IgD-negative memory B cell (primary cell): Measurements from ENCODE around the gene GET4. TPM values are rescaled to one million over a fixed set of nuclear protein-coding genes. Genes with fewer than 3 reads are reported as not detected.

ENCODE experiments used
- H3K27ac Mint-ChIP-seq, 3 donors: one replicate each; pipeline ENCODE4 v1.8.0; 2020 to 2022; ENCODE audit warnings: mild to moderate bottlenecking in 3 of 3, mixed read lengths in 3 of 3, moderate library complexity in 1 of 3
- H3K27me3 Mint-ChIP-seq: one replicate; pipeline ENCODE4 v1.8.0; 2021; ENCODE audit warnings: mixed read lengths
- H3K36me3 Mint-ChIP-seq: one replicate; pipeline ENCODE4 v1.8.0; 2020; ENCODE audit warnings: mild to moderate bottlenecking, mixed read lengths
- H3K4me1 Mint-ChIP-seq, 3 donors: one replicate each; pipeline ENCODE4 v1.8.0; 2020 to 2022; ENCODE audit warnings: mixed read lengths in 3 of 3, mild to moderate bottlenecking in 1 of 3
- H3K4me3 Mint-ChIP-seq, 4 donors: one replicate each; pipeline ENCODE4 v1.8.0; 2020 to 2022; ENCODE audit warnings: mild to moderate bottlenecking in 4 of 4, mixed read lengths in 4 of 4, moderate library complexity in 3 of 4
- H3K9me3 Mint-ChIP-seq, 3 donors: one replicate each; pipeline ENCODE4 v1.8.0; 2020 to 2021; ENCODE audit warnings: mixed read lengths in 3 of 3, mild to moderate bottlenecking in 1 of 3
- polyA plus RNA-seq: library from polyadenylated mRNA; unstranded; fragments of 300-500 nt; fragmentation: Illumina TruSeq; gene quantifications from one replicate; pipeline ENCODE4 v1.2.3, GENCODE V29; 2021

Gene GET4
- polyA plus RNA-seq, 1 donor from 2014 or later = 31.2 TPM

GRCh38 chr7:894164-894867 is 18.0 kb downstream of the GET4 start:
- Mint-ChIP-seq H3K4me1 (peaks cover 0 to 4% (median 0%) of the 10 kb centered on the region in 3 donors), H3K9me3 (no peaks in the 10 kb centered on the region), H3K4me3 (no peak overlapping the region), H3K27me3 (no peaks in the 10 kb centered on the region), H3K27ac (no peak overlapping the region), H3K36me3 (peaks cover 12% of the 10 kb centered on the region)

- Mint-ChIP-seq H3K27me3 (no peaks in the 10 kb centered on the region), H3K4me1 (peaks cover 0 to 4% (median 0%) of the 10 kb centered on the region in 3 donors), H3K36me3 (peaks cover 12% of the 10 kb centered on the region), H3K27ac (no peak overlapping the region), H3K9me3 (no peaks in the 10 kb centered on the region), H3K4me3 (no peak overlapping the region)
Observed at GRCh38 chr7:894927-895450, 18.6 kb downstream of the GET4 start.

GRCh38 chr7:895451-896052 is 19.2 kb downstream of the GET4 start:
- H3K36me3 Mint-ChIP-seq = peaks cover 12% of the 10 kb centered on the region
- no peaks in the 10 kb centered on the region for H3K9me3 Mint-ChIP-seq
- H3K27me3 Mint-ChIP-seq = no peaks in the 10 kb centered on the region
- H3K4me1 Mint-ChIP-seq = peaks cover 0 to 4% (median 0%) of the 10 kb centered on the region in 3 donors
- H3K27ac Mint-ChIP-seq = peak overlapping the region in 1 of 3 donors; percentile 31
- no peak overlapping the region for H3K4me3 Mint-ChIP-seq

GRCh38 chr7:896346-897075 is 20.2 kb downstream of the GET4 start:
- no peaks in the 10 kb centered on the region for H3K27me3 Mint-ChIP-seq

GRCh38 chr7:897086-897485 is 20.7 kb downstream of the GET4 start:
- H3K27me3 Mint-ChIP-seq = no peaks in the 10 kb centered on the region
- no peak overlapping the region for H3K27ac Mint-ChIP-seq
- no peaks in the 10 kb centered on the region for H3K9me3 Mint-ChIP-seq
- no peak overlapping the region for H3K4me3 Mint-ChIP-seq
- peaks cover 0 to 4% (median 0%) of the 10 kb centered on the region in 3 donors for H3K4me1 Mint-ChIP-seq
- peaks cover 12% of the 10 kb centered on the region for H3K36me3 Mint-ChIP-seq

More at GRCh38 chr7:896346-897075, 20.2 kb downstream of the GET4 start:
- Mint-ChIP-seq H3K27ac (peak overlapping the region in 1 of 3 donors; percentile 31), H3K4me3 (no peak overlapping the region), H3K36me3 (peaks cover 12% of the 10 kb centered on the region), H3K4me1 (peaks cover 0 to 4% (median 0%) of the 10 kb centered on the region in 3 donors), H3K9me3 (no peaks in the 10 kb centered on the region)

GRCh38 chr7:897771-898376 is 21.5 kb downstream of the GET4 start:
- Mint-ChIP-seq H3K27me3 (no peaks in the 10 kb centered on the region), H3K36me3 (peaks cover 12% of the 10 kb centered on the region), H3K9me3 (no peaks in the 10 kb centered on the region), H3K4me1 (no peaks in the 10 kb centered on the region), H3K27ac (no peak overlapping the region), H3K4me3 (no peak overlapping the region)

- no peaks in the 10 kb centered on the region for H3K27me3 Mint-ChIP-seq
- H3K4me1 Mint-ChIP-seq = no peaks in the 10 kb centered on the region
- H3K4me3 Mint-ChIP-seq = no peak overlapping the region
- no peaks in the 10 kb centered on the region for H3K9me3 Mint-ChIP-seq
- peaks cover 12% of the 10 kb centered on the region for H3K36me3 Mint-ChIP-seq
- H3K27ac Mint-ChIP-seq = no peak overlapping the region
Observed at GRCh38 chr7:898460-898854, 22.1 kb downstream of the GET4 start.

- no peaks in the 10 kb centered on the region for H3K9me3 Mint-ChIP-seq
- H3K36me3 Mint-ChIP-seq = peaks cover 12% of the 10 kb centered on the region
- peak overlapping the region in 1 of 4 donors; percentile 79 for H3K4me3 Mint-ChIP-seq
- H3K27ac Mint-ChIP-seq = peak overlapping the region in 1 of 3 donors; percentile 93
- no peaks in the 10 kb centered on the region for H3K4me1 Mint-ChIP-seq
- no peaks in the 10 kb centered on the region for H3K27me3 Mint-ChIP-seq
Observed at GRCh38 chr7:898855-899681, 22.7 kb downstream of the GET4 start.

GRCh38 chr7:899806-900205 is 23.5 kb downstream of the GET4 start:
- Mint-ChIP-seq H3K27me3 (no peaks in the 10 kb centered on the region), H3K36me3 (peaks cover 12% of the 10 kb centered on the region), H3K27ac (peak overlapping the region in 1 of 3 donors; percentile 93), H3K4me3 (peak overlapping the region in 2 of 4 donors; percentile 60 to 79), H3K9me3 (no peaks in the 10 kb centered on the region), H3K4me1 (no peaks in the 10 kb centered on the region)

- Mint-ChIP-seq H3K4me1 (no peaks in the 10 kb centered on the region), H3K36me3 (peaks cover 9% of the 10 kb centered on the region), H3K9me3 (no peaks in the 10 kb centered on the region), H3K4me3 (no peak overlapping the region), H3K27me3 (peaks cover 1% of the 10 kb centered on the region), H3K27ac (no peak overlapping the region)
Observed at GRCh38 chr7:900331-901040, 24.1 kb downstream of the GET4 start.

GRCh38 chr7:901041-901387 is 24.7 kb downstream of the GET4 start:
- Mint-ChIP-seq H3K4me3 (no peak overlapping the region), H3K27ac (no peak overlapping the region), H3K9me3 (no peaks in the 10 kb centered on the region), H3K4me1 (no peaks in the 10 kb centered on the region), H3K36me3 (peaks cover 8% of the 10 kb centered on the region), H3K27me3 (peaks cover 1% of the 10 kb centered on the region)

GRCh38 chr7:901388-902154 is 25.2 kb downstream of the GET4 start:
- no peak overlapping the region for H3K27ac Mint-ChIP-seq
- no peak overlapping the region for H3K4me3 Mint-ChIP-seq
- H3K4me1 Mint-ChIP-seq = no peaks in the 10 kb centered on the region
- peaks cover 3% of the 10 kb centered on the region for H3K36me3 Mint-ChIP-seq
- H3K9me3 Mint-ChIP-seq = no peaks in the 10 kb centered on the region
- peaks cover 1% of the 10 kb centered on the region for H3K27me3 Mint-ChIP-seq

GRCh38 chr7:902996-903395 is 26.6 kb downstream of the GET4 start:
- peaks cover 3% of the 10 kb centered on the region for H3K36me3 Mint-ChIP-seq
- peaks cover 1% of the 10 kb centered on the region for H3K27me3 Mint-ChIP-seq
- no peak overlapping the region for H3K4me3 Mint-ChIP-seq
- no peaks in the 10 kb centered on the region for H3K4me1 Mint-ChIP-seq
- peak overlapping the region in 1 of 3 donors; percentile 81 for H3K27ac Mint-ChIP-seq
- no peaks in the 10 kb centered on the region for H3K9me3 Mint-ChIP-seq
